HG03039 (cell line): ENCODE results near the gene PDE3A.
"Not testable (repeated sequence)": the region's sequence is repeated elsewhere in the genome, so short reads cannot be mapped to it uniquely, and the experiment has no call there.

Experiments used
- ATAC-seq: cut with Tn5 transposase; IDR thresholded peaks from one replicate; pipeline ENCODE4 v1.9.1; 2021; ENCODE audit warnings: mild to moderate bottlenecking, moderate library complexity; ENCODE audit not compliant: unreplicated experiment

Gene PDE3A

GRCh38 chr12:20368114-20368650, at the start of gene PDE3A:
PDE3A (plus strand) TSS chr12:20368537; CDS start chr12:20369285, 748 bp downstream.
- ATAC-seq = no peak

GRCh38 chr12:20319366-20319765, 49.0 kb upstream of the PDE3A start:
- no peak for ATAC-seq

- ATAC-seq = no peak
Measured at GRCh38 chr12:20320552-20320951, 47.8 kb upstream of the PDE3A start.

- ATAC-seq = not testable (repeated sequence)
Measured at GRCh38 chr12:20330826-20331505, 37.4 kb upstream of the PDE3A start.

GRCh38 chr12:20339060-20339459, 29.3 kb upstream of the PDE3A start:
- no peak for ATAC-seq

GRCh38 chr12:20342111-20342510, 26.2 kb upstream of the PDE3A start:
- ATAC-seq = no peak

- no peak for ATAC-seq
Measured at GRCh38 chr12:20345866-20346265, 22.5 kb upstream of the PDE3A start.

- ATAC-seq = no peak
Measured at GRCh38 chr12:20350026-20350425, 18.3 kb upstream of the PDE3A start.

GRCh38 chr12:20350495-20350894, 17.8 kb upstream of the PDE3A start:
- ATAC-seq = no peak

GRCh38 chr12:20351406-20351805, 16.9 kb upstream of the PDE3A start:
- ATAC-seq = no peak

- no peak for ATAC-seq
Measured at GRCh38 chr12:20356048-20356447, 12.3 kb upstream of the PDE3A start.

GRCh38 chr12:20360407-20360806, 7.9 kb upstream of the PDE3A start:
- no peak for ATAC-seq

- ATAC-seq = no peak
Measured at GRCh38 chr12:20361416-20361815, 6.9 kb upstream of the PDE3A start.

- ATAC-seq = no peak
Measured at GRCh38 chr12:20364501-20364900, 3.8 kb upstream of the PDE3A start.

- no peak for ATAC-seq
Measured at GRCh38 chr12:20366776-20367409, 1.4 kb upstream of the PDE3A start.

- no peak for ATAC-seq
Measured at GRCh38 chr12:20367583-20368113, 689 bp upstream of the PDE3A start.

GRCh38 chr12:20368651-20369304, 441 bp downstream of the PDE3A start:
- ATAC-seq = no peak

GRCh38 chr12:20369305-20370013, 1.1 kb downstream of the PDE3A start:
- ATAC-seq = no peak

GRCh38 chr12:20370014-20370386, 1.7 kb downstream of the PDE3A start:
- no peak for ATAC-seq

GRCh38 chr12:20370866-20371519, 2.7 kb downstream of the PDE3A start:
- ATAC-seq = no peak
